ENCODE data around the gene E2F6. TPM values are rescaled to one million over a fixed set of nuclear protein-coding genes. Genes with fewer than 3 reads are reported as not detected.

Gene E2F6, protein sequence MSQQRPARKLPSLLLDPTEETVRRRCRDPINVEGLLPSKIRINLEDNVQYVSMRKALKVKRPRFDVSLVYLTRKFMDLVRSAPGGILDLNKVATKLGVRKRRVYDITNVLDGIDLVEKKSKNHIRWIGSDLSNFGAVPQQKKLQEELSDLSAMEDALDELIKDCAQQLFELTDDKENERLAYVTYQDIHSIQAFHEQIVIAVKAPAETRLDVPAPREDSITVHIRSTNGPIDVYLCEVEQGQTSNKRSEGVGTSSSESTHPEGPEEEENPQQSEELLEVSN
- total RNA-seq (2013; cell fraction: nucleolus; rRNA removed): 11.1 and 16.6 TPM in 2 replicates
- 9.2 and 11.3 TPM in 2 replicates for total RNA-seq (2014; rRNA removed)
- 9.9 and 10.1 TPM in 2 replicates for total RNA-seq (2014; rRNA removed; fragmentation: Illumina TruSeq; extraction: Trizol)
- 10.9 and 11.9 TPM in 2 replicates for total RNA-seq (2021)
- polyA plus RNA-seq (2011; ENCODE audit: low read depth): 6.7 TPM
- 15.5 and 19.7 TPM in 2 replicates for polyA plus RNA-seq (2011; rRNA removed)
- polyA plus RNA-seq (2011; cell fraction: cytosol; rRNA removed): 6.0 and 6.5 TPM in 2 replicates
- polyA plus RNA-seq (2011; cell fraction: nucleus; rRNA removed): 7.3 and 8.5 TPM in 2 replicates
- polyA plus RNA-seq (2012): 7.1 and 8.6 TPM in 2 replicates
- 10.9 and 11.7 TPM in 2 replicates for polyA plus RNA-seq (2014; fragmentation: Illumina TruSeq; extraction: Trizol)
- polyA plus RNA-seq (2014; fragmentation: Nextera tagmentation; extraction: Ambion mirVana): 1 to 10 TPM; 4.2 to 5.3 TPM
- polyA plus RNA-seq (2014; rRNA removed): 12.3 and 12.6 TPM in 2 replicates
- 10 to 100 TPM; 11.7 to 12.7 TPM for polyA plus RNA-seq (2016; fragmentation: Nextera tagmentation; extraction: Ambion mirVana)
- 6.7 and 11.5 TPM in 2 replicates for polyA minus RNA-seq (2011; rRNA and poly(A)+ RNA removed)
- 2.1 and 5.2 TPM in 2 replicates for polyA minus RNA-seq (2011; cell fraction: cytosol; rRNA and poly(A)+ RNA removed)
- 2.3 and 3.8 TPM in 2 replicates for polyA minus RNA-seq (2011; cell fraction: nucleus; rRNA and poly(A)+ RNA removed)
- percentile 77 among the genes with signal in this experiment for Bru-seq, nascent RNA
- BruChase-seq, experiment 1, labeled RNA remaining after a 6-hour chase: percentile 65 among the genes with signal in this experiment
- BruChase-seq, experiment 2, labeled RNA remaining after a 2-hour chase: percentile 76 among the genes with signal in this experiment
- long read RNA-seq, experiment 1, partial matches to known transcripts: 2 of 9 reads
- long read RNA-seq, experiment 1, other reads (novel, unspliced or antisense): 0 of 9 reads
- long read RNA-seq, experiment 2, transcript E2F6-202 (7 exons, 3,218 nt): major isoform, 5 of 16 reads
- long read RNA-seq, experiment 2, partial matches to known transcripts: 4 of 16 reads
- long read RNA-seq, experiment 2, other reads (novel, unspliced or antisense): 4 of 16 reads

DNA sequence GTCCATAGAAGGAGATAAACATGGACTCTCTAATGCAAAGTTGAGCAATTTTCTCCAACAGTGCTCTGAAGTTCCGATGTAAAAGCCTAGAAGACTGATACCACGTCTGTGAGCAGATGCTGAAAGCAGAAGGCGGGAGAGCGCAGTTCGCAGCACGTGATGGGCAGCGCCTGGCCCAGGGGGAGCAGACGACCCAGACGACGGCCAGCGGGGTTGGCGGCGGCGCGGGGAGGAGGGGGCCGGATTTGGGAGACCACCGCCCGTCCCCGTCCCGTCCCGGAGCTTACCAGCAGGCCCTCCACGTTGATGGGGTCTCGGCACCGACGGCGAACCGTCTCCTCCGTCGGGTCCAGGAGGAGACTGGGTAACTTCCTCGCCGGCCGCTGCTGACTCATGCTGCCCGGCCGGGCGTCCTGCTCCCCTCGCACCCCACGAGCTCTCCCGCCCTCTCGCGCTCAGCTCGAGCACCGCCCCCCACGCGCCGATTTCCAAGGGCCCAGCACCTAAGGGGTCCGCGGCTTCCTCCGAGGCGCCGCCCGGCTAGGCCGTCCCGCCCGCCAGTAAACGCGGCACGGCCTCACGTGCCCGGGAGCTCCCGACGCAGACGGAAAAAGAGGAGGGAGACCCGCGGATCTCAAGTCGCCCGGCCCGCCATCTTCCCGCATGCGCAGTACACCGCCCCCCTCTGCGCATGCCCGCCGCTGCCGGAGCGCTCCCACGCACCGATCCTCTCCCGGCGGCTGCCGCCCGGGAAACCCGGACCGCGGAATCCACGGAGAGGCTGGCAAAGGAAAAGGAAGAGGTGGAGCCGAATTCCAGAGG lies at the start of gene E2F6:
Gene E2F6, minus strand, starts transcription at position 677 of the 822 bp plus-strand sequence. Its CDS starts 282 bp downstream, at position 395.
- SMC1A ChIA-PET (ENCODE audit: uncharacterized antibody, unreplicated experiment): interaction anchor here (1.0 kb wide), 1 partner anchor 8 kb away, joined by 3 read pairs; no protein-coding TSS in a partner anchor
- Histone ChIP-seq H3K36me3 (ENCODE audit: control insufficient read depth in 2 of 2, insufficient read depth in 2 of 2, low read length in 1 of 2) (no peaks in the 10 kb centered on the region; a peak in 1 of 4 replicates), H3K27ac (ENCODE audit: control insufficient read depth, insufficient read depth) (peak within 1 kb of the TSS; percentile 63), H3K9ac (ENCODE audit: control insufficient read depth, insufficient read depth, low read length) (peak within 1 kb of the TSS; percentile 49; the same call in 1 of the 2 replicates), H3K4me1 (ENCODE audit: control insufficient read depth, insufficient read depth, low read length) (peaks cover 13% of the 10 kb centered on the region; the same call in 1 of the 2 replicates), H3K4me2 (ENCODE audit: control insufficient read depth, insufficient read depth) (peak within 1 kb of the TSS; percentile 94), H3K4me3 (peak within 1 kb of the TSS; percentile 86), H3K27me3 (replicated peaks in 1 of 2; ENCODE audit: control insufficient read depth in 2 of 2, insufficient read depth in 2 of 2, low read length in 1 of 2) (no peaks in the 10 kb centered on the region), H2AFZ (ENCODE audit: control insufficient read depth, low read depth, low read length) (peak within 1 kb of the TSS; percentile 83), H4K20me1 (ENCODE audit: control insufficient read depth, insufficient read depth) (no peaks in the 10 kb centered on the region), H3K79me2 (ENCODE audit: control insufficient read depth, insufficient read depth, low read length) (peaks cover 32% of the 10 kb centered on the region), H3K9me3 (replicated peaks; ENCODE audit: control insufficient read depth, insufficient read depth, low read length) (no peaks in the 10 kb centered on the region)
- RAD21 ChIA-PET (ENCODE audit: unreplicated experiment): interaction anchor here (2.0 kb wide), 1 partner anchor 121 kb away, joined by 7 read pairs; the partner anchor contains the start of gene ROCK2
- no TSS peak for BruUV-seq (replicated peaks)
- in situ Hi-C loops (cut with MboI) (no loop called here), intact Hi-C loops (cut with micrococcal nuclease; ENCODE audit: unreplicated experiment) (loop anchor here (10.0 kb wide), 1 partner anchor 309 kb away; no protein-coding TSS in a partner anchor)
- POLR2A ChIA-PET: no interaction called here
- WGBS (ENCODE audit: insufficient coverage, insufficient replicate concordance, low lambda C conversion rate, missing lambda C conversion rate): 4% methylated on average over 71 of the region's 86 CpGs
- peak; percentile 84 for ATAC-seq
- CTCF ChIA-PET: interaction anchor here (0.7 to 3.3 kb wide), 8 partner anchors 12 to 333 kb away, joined by 3 to 32 read pairs (median 5); a partner anchor contains a TSS
- peak; percentile 24 for DNase-seq (ENCODE audit: low read depth, low spot score)
- no peak for FAIRE-seq
- TF ChIP-seq, protein P1, sequence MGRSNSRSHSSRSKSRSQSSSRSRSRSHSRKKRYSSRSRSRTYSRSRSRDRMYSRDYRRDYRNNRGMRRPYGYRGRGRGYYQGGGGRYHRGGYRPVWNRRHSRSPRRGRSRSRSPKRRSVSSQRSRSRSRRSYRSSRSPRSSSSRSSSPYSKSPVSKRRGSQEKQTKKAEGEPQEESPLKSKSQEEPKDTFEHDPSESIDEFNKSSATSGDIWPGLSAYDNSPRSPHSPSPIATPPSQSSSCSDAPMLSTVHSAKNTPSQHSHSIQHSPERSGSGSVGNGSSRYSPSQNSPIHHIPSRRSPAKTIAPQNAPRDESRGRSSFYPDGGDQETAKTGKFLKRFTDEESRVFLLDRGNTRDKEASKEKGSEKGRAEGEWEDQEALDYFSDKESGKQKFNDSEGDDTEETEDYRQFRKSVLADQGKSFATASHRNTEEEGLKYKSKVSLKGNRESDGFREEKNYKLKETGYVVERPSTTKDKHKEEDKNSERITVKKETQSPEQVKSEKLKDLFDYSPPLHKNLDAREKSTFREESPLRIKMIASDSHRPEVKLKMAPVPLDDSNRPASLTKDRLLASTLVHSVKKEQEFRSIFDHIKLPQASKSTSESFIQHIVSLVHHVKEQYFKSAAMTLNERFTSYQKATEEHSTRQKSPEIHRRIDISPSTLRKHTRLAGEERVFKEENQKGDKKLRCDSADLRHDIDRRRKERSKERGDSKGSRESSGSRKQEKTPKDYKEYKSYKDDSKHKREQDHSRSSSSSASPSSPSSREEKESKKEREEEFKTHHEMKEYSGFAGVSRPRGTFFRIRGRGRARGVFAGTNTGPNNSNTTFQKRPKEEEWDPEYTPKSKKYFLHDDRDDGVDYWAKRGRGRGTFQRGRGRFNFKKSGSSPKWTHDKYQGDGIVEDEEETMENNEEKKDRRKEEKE (IDR thresholded peaks at IDR 0.05): no peak
- TF ChIP-seq MEF2B (IDR thresholded peaks at IDR 0.05; ENCODE audit: partially characterized antibody, poor library complexity, severe bottlenecking) (peak; percentile 29), EP300 (IDR thresholded peaks at IDR 0.05; ENCODE audit: borderline replicate concordance in 1 of 2, control insufficient read depth in 1 of 2, low read depth in 2 of 2, low read length in 2 of 2) (0 out of 4 replicates have a peak, but pooled peaks of 1 of the 2 experiments have one; percentile 13), ZNF207 (IDR thresholded peaks at IDR 0.05; ENCODE audit: borderline replicate concordance) (0 out of 2 replicates have a peak, but pooled peaks have one; percentile 40), POLR2AphosphoS5 (IDR thresholded peaks at IDR 0.05; ENCODE audit: low read length) (peak; percentile 53; the same call in 1 of the 2 replicates), IRF4 (IDR thresholded peaks at IDR 0.05; ENCODE audit: low read depth, low read length) (no peak), STAT3 (IDR thresholded peaks at IDR 0.05; ENCODE audit: low read depth, low read length) (no peak), CHD1 (IDR thresholded peaks at IDR 0.05; ENCODE audit: low read depth, low read length) (no peak), CEBPB (IDR thresholded peaks at IDR 0.05; ENCODE audit: borderline replicate concordance in 1 of 2, low read depth in 2 of 2, low read length in 2 of 2) (no peak), RUNX3 (IDR thresholded peaks at IDR 0.05; ENCODE audit: low read length) (peak; percentile 71)
- TF ChIP-seq, protein P2, sequence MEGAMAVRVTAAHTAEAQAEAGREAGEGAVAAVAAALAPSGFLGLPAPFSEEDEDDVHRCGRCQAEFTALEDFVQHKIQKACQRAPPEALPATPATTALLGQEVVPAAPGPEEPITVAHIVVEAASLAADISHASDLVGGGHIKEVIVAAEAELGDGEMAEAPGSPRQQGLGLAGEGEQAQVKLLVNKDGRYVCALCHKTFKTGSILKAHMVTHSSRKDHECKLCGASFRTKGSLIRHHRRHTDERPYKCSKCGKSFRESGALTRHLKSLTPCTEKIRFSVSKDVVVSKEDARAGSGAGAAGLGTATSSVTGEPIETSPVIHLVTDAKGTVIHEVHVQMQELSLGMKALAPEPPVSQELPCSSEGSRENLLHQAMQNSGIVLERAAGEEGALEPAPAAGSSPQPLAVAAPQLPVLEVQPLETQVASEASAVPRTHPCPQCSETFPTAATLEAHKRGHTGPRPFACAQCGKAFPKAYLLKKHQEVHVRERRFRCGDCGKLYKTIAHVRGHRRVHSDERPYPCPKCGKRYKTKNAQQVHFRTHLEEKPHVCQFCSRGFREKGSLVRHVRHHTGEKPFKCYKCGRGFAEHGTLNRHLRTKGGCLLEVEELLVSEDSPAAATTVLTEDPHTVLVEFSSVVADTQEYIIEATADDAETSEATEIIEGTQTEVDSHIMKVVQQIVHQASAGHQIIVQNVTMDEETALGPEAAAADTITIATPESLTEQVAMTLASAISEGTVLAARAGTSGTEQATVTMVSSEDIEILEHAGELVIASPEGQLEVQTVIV (IDR thresholded peaks at IDR 0.05; ENCODE audit: borderline replicate concordance, partially characterized antibody): no peak
